Astrocyte (in vitro differentiated cells and primary cell): ENCODE measurements around the gene MCIDAS. TPM values are rescaled to one million over a fixed set of nuclear protein-coding genes. Genes with fewer than 3 reads are reported as not detected.
A peak's percentile ranks its signal among the peaks of the same experiment; 100 is the strongest.

Experiments used
- DNase-seq: peaks from one replicate; pipeline ENCODE4 v3.0.0-alpha.2; 2010; ENCODE audit warnings: low read depth
- FAIRE-seq: peaks from 2 replicates; lab custom pipeline; 2011; peaks lifted over from hg19 to GRCh38; lab: Jason Lieb, UNC
- H2AFZ ChIP-seq: 2 replicates; pipeline ENCODE4 v1.6.0; 2012; ENCODE audit warnings: low read depth, low read length, inconsistent platforms
- H3K27ac ChIP-seq: 2 replicates; pipeline ENCODE4 v1.5.1; 2011; ENCODE audit warnings: low read depth, low read length, inconsistent platforms
- H3K27me3 ChIP-seq: 2 replicates; pipeline ENCODE4 v1.6.0; 2011; ENCODE audit warnings: low read length, inconsistent platforms; ENCODE audit not compliant: insufficient read depth
- H3K36me3 ChIP-seq: 2 replicates; pipeline ENCODE4 v1.5.1; 2011; ENCODE audit warnings: low read length, inconsistent platforms; ENCODE audit not compliant: insufficient read depth
- H3K4me1 ChIP-seq: 2 replicates; pipeline ENCODE4 v1.5.1; 2011; ENCODE audit warnings: low read length, inconsistent platforms; ENCODE audit not compliant: insufficient read depth
- H3K4me2 ChIP-seq: 2 replicates; pipeline ENCODE4 v1.6.0; 2012; ENCODE audit warnings: low read length, inconsistent platforms
- H3K4me3 ChIP-seq: 2 replicates; pipeline ENCODE4 v1.5.1; 2011; ENCODE audit warnings: low read depth, mild to moderate bottlenecking, low read length, inconsistent platforms; ENCODE audit not compliant: insufficient read depth
- H3K79me2 ChIP-seq: 2 replicates; pipeline ENCODE4 v1.6.0; 2012; ENCODE audit warnings: mild to moderate bottlenecking, low read length, inconsistent platforms; ENCODE audit not compliant: insufficient read depth
- H3K9ac ChIP-seq: 2 replicates; pipeline ENCODE4 v1.6.0; 2012; ENCODE audit warnings: mild to moderate bottlenecking, low read length, inconsistent platforms
- H3K9me3 ChIP-seq: 2 replicates; pipeline ENCODE4 v1.5.1; 2012; ENCODE audit warnings: low read depth, mild to moderate bottlenecking, low read length, inconsistent platforms; ENCODE audit not compliant: insufficient read depth
- H4K20me1 ChIP-seq: 2 replicates; pipeline ENCODE4 v1.6.0; 2012; ENCODE audit warnings: low read length, inconsistent platforms; ENCODE audit not compliant: insufficient read depth
- H3K27ac Mint-ChIP-seq: one replicate; pipeline ENCODE4 v1.8.0; 2021; ENCODE audit warnings: mild to moderate bottlenecking, mixed read lengths; ENCODE audit not compliant: unreplicated experiment
- H3K27me3 Mint-ChIP-seq: one replicate; pipeline ENCODE4 v1.8.0; 2021; ENCODE audit warnings: low read depth, mixed read lengths; ENCODE audit not compliant: unreplicated experiment
- H3K36me3 Mint-ChIP-seq: one replicate; pipeline ENCODE4 v1.8.0; 2021; ENCODE audit warnings: low read depth, mixed read lengths; ENCODE audit not compliant: unreplicated experiment
- H3K4me1 Mint-ChIP-seq: one replicate; pipeline ENCODE4 v1.8.0; 2021; ENCODE audit warnings: low read depth, mixed read lengths; ENCODE audit not compliant: unreplicated experiment
- H3K4me3 Mint-ChIP-seq: one replicate; pipeline ENCODE4 v1.8.0; 2021; ENCODE audit warnings: mild to moderate bottlenecking, moderate library complexity, mixed read lengths; ENCODE audit not compliant: unreplicated experiment
- H3K9me3 Mint-ChIP-seq: one replicate; pipeline ENCODE4 v1.8.0; 2021; ENCODE audit warnings: mild to moderate bottlenecking, mixed read lengths; ENCODE audit not compliant: unreplicated experiment
- CTCF ChIP-seq: IDR thresholded peaks from 2 replicates; pipeline ENCODE4 v1.5.1; 2011; ENCODE audit warnings: low read depth, mild to moderate bottlenecking, inconsistent platforms, low read length, moderate library complexity; ENCODE audit not compliant: insufficient read depth
- EZH2 ChIP-seq: IDR thresholded peaks from 2 replicates; pipeline ENCODE4 v1.6.1; 2012; ENCODE audit warnings: mild to moderate bottlenecking, low read length, inconsistent platforms; ENCODE audit not compliant: insufficient read depth
- total RNA-seq: library from RNA; stranded (reverse); gene quantifications from 2 replicates; pipeline ENCODE4 v1.2.1, GENCODE V29; 2021

MCIDAS gene
- total RNA-seq, 1 donor from 2014 or later, result not detected

GRCh38 chr5:55222985-55223811 lies 3.9 kb downstream of the MCIDAS start:
- peak overlapping the region; percentile 60 for H3K4me2 ChIP-seq
- DNase-seq (no peak), FAIRE-seq (no peak)
- H3K27ac ChIP-seq, result no peak overlapping the region
- no peak overlapping the region for H3K4me3 ChIP-seq
- no peaks in the 10 kb centered on the region for H3K36me3 ChIP-seq
- H3K4me1 ChIP-seq, result peaks cover 18% of the 10 kb centered on the region
- Mint-ChIP-seq H3K36me3 (no peaks in the 10 kb centered on the region), H3K4me3 (no peak overlapping the region), H3K27me3 (peaks cover 83% of the 10 kb centered on the region), H3K27ac (no peak overlapping the region), H3K9me3 (peaks cover 12% of the 10 kb centered on the region), H3K4me1 (peaks cover 5% of the 10 kb centered on the region)
- H3K9ac ChIP-seq, result no peak overlapping the region
- H4K20me1 ChIP-seq, result peaks cover 10% of the 10 kb centered on the region
- peak overlapping the region; percentile 35 for H2AFZ ChIP-seq
- H3K27me3 ChIP-seq, result peaks cover 90% of the 10 kb centered on the region
- no peaks in the 10 kb centered on the region for H3K79me2 ChIP-seq
- TF ChIP-seq EZH2 (peak; percentile 99), CTCF (no peak)
- H3K9me3 ChIP-seq, result peaks cover 2% of the 10 kb centered on the region

- peaks cover 2% of the 10 kb centered on the region for H3K9me3 ChIP-seq
- Mint-ChIP-seq H3K9me3 (peaks cover 12% of the 10 kb centered on the region), H3K27me3 (peaks cover 77% of the 10 kb centered on the region), H3K36me3 (no peaks in the 10 kb centered on the region), H3K27ac (no peak overlapping the region), H3K4me1 (peaks cover 4% of the 10 kb centered on the region), H3K4me3 (no peak overlapping the region)
- no peaks in the 10 kb centered on the region for H3K36me3 ChIP-seq
- H3K79me2 ChIP-seq, result no peaks in the 10 kb centered on the region
- H3K27ac ChIP-seq, result no peak overlapping the region
- H3K4me1 ChIP-seq, result peaks cover 18% of the 10 kb centered on the region
- DNase-seq (no peak), FAIRE-seq (no peak)
- H2AFZ ChIP-seq, result no peak overlapping the region
- peaks cover 6% of the 10 kb centered on the region for H4K20me1 ChIP-seq
- peaks cover 89% of the 10 kb centered on the region for H3K27me3 ChIP-seq
- no peak for TF ChIP-seq EZH2
- TF ChIP-seq CTCF, result no peak
- H3K9ac ChIP-seq, result no peak overlapping the region
- no peak overlapping the region for H3K4me3 ChIP-seq
- peak overlapping the region; percentile 60 for H3K4me2 ChIP-seq
Measured at GRCh38 chr5:55222092-55222984, 4.8 kb downstream of the MCIDAS start.
